ENCODE measurements around the gene NPL. TPM values are rescaled to one million over a fixed set of nuclear protein-coding genes. Genes with fewer than 3 reads are reported as not detected.
A peak's percentile ranks its signal among the peaks of the same experiment; 100 is the strongest.

The NPL gene
- total and polyA plus RNA-seq, 2 of the 13 experiments (the other 11 are each of a cell fraction or from before 2014, with no cell fraction given), result 0.03 to 0.04 TPM

GRCh38 chr1:182789138-182790076 lies at the start of gene NPL (continued):
- TF ChIP-seq ZBTB14 (CRISPR knock-in tag; IDR thresholded peaks at IDR 0.05), result 0 out of 2 replicates have a peak, but pooled peaks have one; percentile 21
- TF ChIP-seq ZNF552 (CRISPR knock-in tag; IDR thresholded peaks at IDR 0.05; ENCODE audit: borderline replicate concordance), result no peak
- TF ChIP-seq, protein P1, sequence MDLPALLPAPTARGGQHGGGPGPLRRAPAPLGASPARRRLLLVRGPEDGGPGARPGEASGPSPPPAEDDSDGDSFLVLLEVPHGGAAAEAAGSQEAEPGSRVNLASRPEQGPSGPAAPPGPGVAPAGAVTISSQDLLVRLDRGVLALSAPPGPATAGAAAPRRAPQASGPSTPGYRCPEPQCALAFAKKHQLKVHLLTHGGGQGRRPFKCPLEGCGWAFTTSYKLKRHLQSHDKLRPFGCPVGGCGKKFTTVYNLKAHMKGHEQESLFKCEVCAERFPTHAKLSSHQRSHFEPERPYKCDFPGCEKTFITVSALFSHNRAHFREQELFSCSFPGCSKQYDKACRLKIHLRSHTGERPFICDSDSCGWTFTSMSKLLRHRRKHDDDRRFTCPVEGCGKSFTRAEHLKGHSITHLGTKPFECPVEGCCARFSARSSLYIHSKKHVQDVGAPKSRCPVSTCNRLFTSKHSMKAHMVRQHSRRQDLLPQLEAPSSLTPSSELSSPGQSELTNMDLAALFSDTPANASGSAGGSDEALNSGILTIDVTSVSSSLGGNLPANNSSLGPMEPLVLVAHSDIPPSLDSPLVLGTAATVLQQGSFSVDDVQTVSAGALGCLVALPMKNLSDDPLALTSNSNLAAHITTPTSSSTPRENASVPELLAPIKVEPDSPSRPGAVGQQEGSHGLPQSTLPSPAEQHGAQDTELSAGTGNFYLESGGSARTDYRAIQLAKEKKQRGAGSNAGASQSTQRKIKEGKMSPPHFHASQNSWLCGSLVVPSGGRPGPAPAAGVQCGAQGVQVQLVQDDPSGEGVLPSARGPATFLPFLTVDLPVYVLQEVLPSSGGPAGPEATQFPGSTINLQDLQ (CRISPR knock-in tag; IDR thresholded peaks at IDR 0.05), result 0 out of 2 replicates have a peak, but pooled peaks have one; percentile 52
- TF ChIP-seq YY1 (IDR thresholded peaks at IDR 0.05; ENCODE audit: insufficient read depth, insufficient replicate concordance, low read depth, low read length), result peak; percentile 37
- TF ChIP-seq ZFP37 (CRISPR knock-in tag; IDR thresholded peaks at IDR 0.05; ENCODE audit: borderline replicate concordance), result no peak
- peak; percentile 87; the same call in 1 of the 2 replicates for TF ChIP-seq KDM5B (CRISPR knock-in tag; IDR thresholded peaks at IDR 0.05; ENCODE audit: borderline replicate concordance)
- peak; percentile 48; the same call in 1 of the 2 replicates for TF ChIP-seq ZNF232 (CRISPR knock-in tag; IDR thresholded peaks at IDR 0.05; ENCODE audit: borderline replicate concordance)
- peak; percentile 39; the same call in 1 of the 2 replicates for TF ChIP-seq RFXAP (CRISPR knock-in tag; IDR thresholded peaks at IDR 0.05; ENCODE audit: borderline replicate concordance)
- TF ChIP-seq MTF1 (CRISPR knock-in tag; IDR thresholded peaks at IDR 0.05), result peak; percentile 86
- no peak for TF ChIP-seq NONO (IDR thresholded peaks at IDR 0.05)
- TF ChIP-seq NONO (CRISPR knock-in tag; conservative IDR thresholded peaks at IDR 0.05), result no peak
- TF ChIP-seq ZNF816 (CRISPR knock-in tag; IDR thresholded peaks at IDR 0.05; ENCODE audit: borderline replicate concordance), result 0 out of 2 replicates have a peak, but pooled peaks have one; percentile 22
- peak; percentile 38 for TF ChIP-seq GABPA (IDR thresholded peaks at IDR 0.05; ENCODE audit: low read depth, low read length)
- TF ChIP-seq GABPA (CRISPR knock-in tag; IDR thresholded peaks at IDR 0.05; ENCODE audit: low read depth), result no peak
- TF ChIP-seq ZNF746 (CRISPR knock-in tag; IDR thresholded peaks at IDR 0.05), result 0 out of 2 replicates have a peak, but pooled peaks have one; percentile 18
- TF ChIP-seq ZNF558 (CRISPR knock-in tag; IDR thresholded peaks at IDR 0.05; ENCODE audit: borderline replicate concordance), result no peak
- TF ChIP-seq, protein P2, sequence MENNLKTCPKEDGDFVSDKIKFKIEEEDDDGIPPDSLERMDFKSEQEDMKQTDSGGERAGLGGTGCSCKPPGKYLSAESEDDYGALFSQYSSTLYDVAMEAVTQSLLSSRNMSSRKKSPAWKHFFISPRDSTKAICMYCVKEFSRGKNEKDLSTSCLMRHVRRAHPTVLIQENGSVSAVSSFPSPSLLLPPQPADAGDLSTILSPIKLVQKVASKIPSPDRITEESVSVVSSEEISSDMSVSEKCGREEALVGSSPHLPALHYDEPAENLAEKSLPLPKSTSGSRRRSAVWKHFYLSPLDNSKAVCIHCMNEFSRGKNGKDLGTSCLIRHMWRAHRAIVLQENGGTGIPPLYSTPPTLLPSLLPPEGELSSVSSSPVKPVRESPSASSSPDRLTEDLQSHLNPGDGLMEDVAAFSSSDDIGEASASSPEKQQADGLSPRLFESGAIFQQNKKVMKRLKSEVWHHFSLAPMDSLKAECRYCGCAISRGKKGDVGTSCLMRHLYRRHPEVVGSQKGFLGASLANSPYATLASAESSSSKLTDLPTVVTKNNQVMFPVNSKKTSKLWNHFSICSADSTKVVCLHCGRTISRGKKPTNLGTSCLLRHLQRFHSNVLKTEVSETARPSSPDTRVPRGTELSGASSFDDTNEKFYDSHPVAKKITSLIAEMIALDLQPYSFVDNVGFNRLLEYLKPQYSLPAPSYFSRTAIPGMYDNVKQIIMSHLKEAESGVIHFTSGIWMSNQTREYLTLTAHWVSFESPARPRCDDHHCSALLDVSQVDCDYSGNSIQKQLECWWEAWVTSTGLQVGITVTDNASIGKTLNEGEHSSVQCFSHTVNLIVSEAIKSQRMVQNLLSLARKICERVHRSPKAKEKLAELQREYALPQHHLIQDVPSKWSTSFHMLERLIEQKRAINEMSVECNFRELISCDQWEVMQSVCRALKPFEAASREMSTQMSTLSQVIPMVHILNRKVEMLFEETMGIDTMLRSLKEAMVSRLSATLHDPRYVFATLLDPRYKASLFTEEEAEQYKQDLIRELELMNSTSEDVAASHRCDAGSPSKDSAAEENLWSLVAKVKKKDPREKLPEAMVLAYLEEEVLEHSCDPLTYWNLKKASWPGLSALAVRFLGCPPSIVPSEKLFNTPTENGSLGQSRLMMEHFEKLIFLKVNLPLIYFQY (CRISPR knock-in tag; IDR thresholded peaks at IDR 0.05; ENCODE audit: borderline replicate concordance), result peak; percentile 68
- TF ChIP-seq BHLHE40 (IDR thresholded peaks at IDR 0.05; ENCODE audit: low read length), result peak; percentile 67
- TF ChIP-seq, protein P3, sequence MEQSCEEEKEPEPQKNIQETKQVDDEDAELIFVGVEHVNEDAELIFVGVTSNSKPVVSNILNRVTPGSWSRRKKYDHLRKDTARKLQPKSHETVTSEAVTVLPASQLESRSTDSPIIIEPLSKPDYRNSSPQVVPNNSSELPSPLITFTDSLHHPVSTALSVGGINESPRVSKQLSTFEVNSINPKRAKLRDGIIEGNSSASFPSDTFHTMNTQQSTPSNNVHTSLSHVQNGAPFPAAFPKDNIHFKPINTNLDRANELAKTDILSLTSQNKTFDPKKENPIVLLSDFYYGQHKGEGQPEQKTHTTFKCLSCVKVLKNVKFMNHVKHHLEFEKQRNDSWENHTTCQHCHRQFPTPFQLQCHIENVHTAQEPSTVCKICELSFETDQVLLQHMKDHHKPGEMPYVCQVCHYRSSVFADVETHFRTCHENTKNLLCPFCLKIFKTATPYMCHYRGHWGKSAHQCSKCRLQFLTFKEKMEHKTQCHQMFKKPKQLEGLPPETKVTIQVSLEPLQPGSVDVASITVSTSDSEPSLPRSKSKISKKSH (CRISPR knock-in tag; IDR thresholded peaks at IDR 0.05; ENCODE audit: borderline replicate concordance), result 0 out of 2 replicates have a peak, but pooled peaks have one; percentile 60

All from HepG2 (cell line).